Parathyroid adenoma (tissue), 2 donors: Measurements from ENCODE around the gene MAP3K21.

Experiments
- H2AFZ ChIP-seq: fragments of 300-600 bp; sonication (generic); one replicate; pipeline ENCODE4 v1.7.0; 2017; ENCODE audit warnings: antibody characterized with exemption, mild to moderate bottlenecking
- H3K27ac ChIP-seq: fragments of 300-600 bp; sonication (generic); one replicate; pipeline ENCODE4 v1.7.0; 2017
- H3K27me3 ChIP-seq: fragments of 300-600 bp; sonication (generic); one replicate; pipeline ENCODE4 v1.7.0; 2017; ENCODE audit warnings: low read length; ENCODE audit not compliant: control insufficient read depth, insufficient read depth
- H3K36me3 ChIP-seq: fragments of 300-600 bp; sonication (generic); one replicate; pipeline ENCODE4 v1.7.0; 2017; ENCODE audit warnings: low read length; ENCODE audit not compliant: control insufficient read depth, insufficient read depth
- H3K4me1 ChIP-seq: fragments of 300-600 bp; sonication (generic); one replicate; pipeline ENCODE4 v1.7.0; 2017; ENCODE audit warnings: control low read depth
- H3K4me2 ChIP-seq: fragments of 300-600 bp; sonication (generic); one replicate; pipeline ENCODE4 v1.7.0; 2017; ENCODE audit warnings: low read length
- H3K4me3 ChIP-seq: fragments of 300-600 bp; sonication (generic); one replicate; pipeline ENCODE4 v1.7.0; 2017; ENCODE audit warnings: low read depth, low read length
- H3K79me2 ChIP-seq: fragments of 300-600 bp; sonication (generic); one replicate; pipeline ENCODE4 v1.7.0; 2017; ENCODE audit warnings: control low read depth
- H3K9ac ChIP-seq: fragments of 300-600 bp; sonication (generic); one replicate; pipeline ENCODE4 v1.7.0; 2017; ENCODE audit warnings: mild to moderate bottlenecking
- H3K9me3 ChIP-seq: fragments of 300-600 bp; sonication (generic); one replicate; pipeline ENCODE4 v1.7.0; 2017; ENCODE audit warnings: low read length; ENCODE audit not compliant: control insufficient read depth
- CTCF ChIP-seq: fragments of 300-600 bp; sonication (generic); IDR thresholded peaks from one replicate; pipeline ENCODE4 v1.7.0; 2017; ENCODE audit warnings: antibody characterized with exemption, mild to moderate bottlenecking
- donor health status: primary hyperparathyroidism.

The MAP3K21 gene

GRCh38 chr1:233433436-233434210 lies 106.1 kb downstream of the MAP3K21 start:
- H3K27ac ChIP-seq = no peak overlapping the region

More at GRCh38 chr1:233433436-233434210, 106.1 kb downstream of the MAP3K21 start:
- Histone ChIP-seq H3K79me2 (no peaks in the 10 kb centered on the region), H3K9ac (no peak overlapping the region), H3K4me1 (no peaks in the 10 kb centered on the region), H2AFZ (no peak overlapping the region), H3K36me3 (no peaks in the 10 kb centered on the region), H3K4me3 (no peak overlapping the region), H3K4me2 (no peak overlapping the region), H3K27me3 (no peaks in the 10 kb centered on the region), H3K9me3 (no peaks in the 10 kb centered on the region)
- TF ChIP-seq CTCF = no peak
